ENCODE measurements around the gene DNAJC18.
A peak's percentile ranks its signal among the peaks of the same experiment; 100 is the strongest.

DNAJC18 gene

GRCh38 chr5:139461176-139461575 lies 21.9 kb upstream of the DNAJC18 start:
- no peak overlapping the region for H3K4me3 ChIP-seq (ENCODE audit: low read depth, low read length)
- no peaks in the 10 kb centered on the region for H3K36me3 ChIP-seq (ENCODE audit: insufficient read depth, low read length)
- no peak overlapping the region for H3K27ac ChIP-seq (ENCODE audit: low read depth, low read length)
- H3K4me1 ChIP-seq (ENCODE audit: control insufficient read depth, insufficient read depth, low read length, unreplicated experiment), result peaks cover 27% of the 10 kb centered on the region
- H3K79me2 ChIP-seq (ENCODE audit: control insufficient read depth, insufficient read depth, low read length, unreplicated experiment), result no peaks in the 10 kb centered on the region
- no peak overlapping the region for H2AFZ ChIP-seq (ENCODE audit: low read length, unreplicated experiment)
- H3K27me3 ChIP-seq (ENCODE audit: insufficient read depth, low read length), result no peaks in the 10 kb centered on the region

DNA sequence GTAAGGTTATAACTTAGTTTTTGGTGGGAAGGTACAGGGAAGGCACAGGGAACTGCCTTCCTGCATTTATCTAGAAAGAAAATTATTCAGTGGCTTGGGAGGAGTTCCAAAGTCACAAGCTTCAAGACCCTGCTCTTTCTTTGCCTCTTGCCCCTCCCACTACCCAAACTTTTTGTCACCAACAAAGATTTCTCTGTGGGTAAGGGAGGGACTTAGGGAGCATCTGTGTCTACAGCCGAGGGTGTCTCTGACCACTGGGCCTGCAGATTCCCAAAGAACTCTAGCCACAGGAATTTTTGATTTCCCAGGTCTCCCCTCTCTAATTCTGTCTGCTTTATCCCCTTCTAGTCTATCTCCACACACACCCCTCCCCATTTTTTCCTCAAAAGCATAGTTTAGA lies 21.1 kb upstream of the DNAJC18 start:
- Histone ChIP-seq H3K4me1 (ENCODE audit: control insufficient read depth, insufficient read depth, low read length, unreplicated experiment) (peaks cover 27% of the 10 kb centered on the region), H3K27me3 (ENCODE audit: insufficient read depth, low read length) (no peaks in the 10 kb centered on the region), H3K79me2 (ENCODE audit: control insufficient read depth, insufficient read depth, low read length, unreplicated experiment) (no peaks in the 10 kb centered on the region), H3K4me3 (ENCODE audit: low read depth, low read length) (no peak overlapping the region), H3K36me3 (ENCODE audit: insufficient read depth, low read length) (no peaks in the 10 kb centered on the region), H2AFZ (ENCODE audit: low read length, unreplicated experiment) (no peak overlapping the region), H3K27ac (ENCODE audit: low read depth, low read length) (no peak overlapping the region)

- Histone ChIP-seq H3K4me1 (ENCODE audit: control insufficient read depth, insufficient read depth, low read length, unreplicated experiment) (peaks cover 27% of the 10 kb centered on the region), H3K79me2 (ENCODE audit: control insufficient read depth, insufficient read depth, low read length, unreplicated experiment) (no peaks in the 10 kb centered on the region), H3K4me3 (ENCODE audit: low read depth, low read length) (no peak overlapping the region), H3K36me3 (ENCODE audit: insufficient read depth, low read length) (no peaks in the 10 kb centered on the region), H3K27ac (ENCODE audit: low read depth, low read length) (no peak overlapping the region), H3K27me3 (ENCODE audit: insufficient read depth, low read length) (no peaks in the 10 kb centered on the region), H2AFZ (ENCODE audit: low read length, unreplicated experiment) (peak overlapping the region; percentile 57)
Measured at GRCh38 chr5:139459451-139459934, 20.2 kb upstream of the DNAJC18 start.

DNA sequence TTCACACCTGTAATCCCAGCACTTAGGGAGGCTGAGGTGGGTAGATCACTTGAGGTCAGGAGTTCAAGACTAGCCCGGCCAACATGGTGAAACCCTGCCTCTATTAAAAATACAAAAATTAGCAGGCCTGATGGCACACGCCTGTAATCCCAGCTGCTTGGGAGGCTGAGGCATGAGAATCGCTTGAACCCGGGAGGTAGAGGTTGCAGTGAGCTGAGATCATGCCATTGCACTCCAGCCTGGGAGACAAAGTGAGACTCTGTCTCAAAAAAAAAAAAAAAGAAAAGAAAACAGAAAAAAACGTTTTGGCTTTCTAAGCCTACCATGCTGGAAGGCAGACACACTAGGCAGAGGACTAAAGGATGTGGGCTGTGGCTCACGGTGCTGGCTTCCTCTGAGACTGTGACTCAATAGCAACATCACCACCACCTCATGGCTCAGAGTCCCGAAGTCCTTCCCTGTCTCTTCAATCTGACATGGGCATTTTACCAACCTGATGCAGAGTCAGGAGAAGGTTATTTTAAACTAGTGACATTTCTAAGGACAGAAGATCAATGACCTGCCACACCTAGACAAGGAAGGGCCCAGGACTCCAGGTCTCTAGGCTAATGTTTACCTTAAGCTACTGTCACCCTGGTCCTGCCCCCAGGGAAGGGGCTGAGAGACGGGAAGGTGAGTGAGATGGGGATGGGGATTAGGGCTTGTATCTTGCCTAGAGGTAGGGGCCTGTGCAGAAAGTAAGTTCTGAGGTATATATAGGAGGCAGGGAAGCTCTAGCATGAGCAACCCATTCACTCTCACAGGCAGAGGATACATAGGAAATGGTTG lies 19.5 kb upstream of the DNAJC18 start:
- peak overlapping the region; percentile 38 for H3K27ac ChIP-seq (ENCODE audit: low read depth, low read length)
- H3K36me3 ChIP-seq (ENCODE audit: insufficient read depth, low read length), result no peaks in the 10 kb centered on the region
- no peaks in the 10 kb centered on the region for H3K79me2 ChIP-seq (ENCODE audit: control insufficient read depth, insufficient read depth, low read length, unreplicated experiment)
- peaks cover 27% of the 10 kb centered on the region for H3K4me1 ChIP-seq (ENCODE audit: control insufficient read depth, insufficient read depth, low read length, unreplicated experiment)
- H3K4me3 ChIP-seq (ENCODE audit: low read depth, low read length), result no peak overlapping the region
- H2AFZ ChIP-seq (ENCODE audit: low read length, unreplicated experiment), result peak overlapping the region; percentile 57
- H3K27me3 ChIP-seq (ENCODE audit: insufficient read depth, low read length), result no peaks in the 10 kb centered on the region

DNA sequence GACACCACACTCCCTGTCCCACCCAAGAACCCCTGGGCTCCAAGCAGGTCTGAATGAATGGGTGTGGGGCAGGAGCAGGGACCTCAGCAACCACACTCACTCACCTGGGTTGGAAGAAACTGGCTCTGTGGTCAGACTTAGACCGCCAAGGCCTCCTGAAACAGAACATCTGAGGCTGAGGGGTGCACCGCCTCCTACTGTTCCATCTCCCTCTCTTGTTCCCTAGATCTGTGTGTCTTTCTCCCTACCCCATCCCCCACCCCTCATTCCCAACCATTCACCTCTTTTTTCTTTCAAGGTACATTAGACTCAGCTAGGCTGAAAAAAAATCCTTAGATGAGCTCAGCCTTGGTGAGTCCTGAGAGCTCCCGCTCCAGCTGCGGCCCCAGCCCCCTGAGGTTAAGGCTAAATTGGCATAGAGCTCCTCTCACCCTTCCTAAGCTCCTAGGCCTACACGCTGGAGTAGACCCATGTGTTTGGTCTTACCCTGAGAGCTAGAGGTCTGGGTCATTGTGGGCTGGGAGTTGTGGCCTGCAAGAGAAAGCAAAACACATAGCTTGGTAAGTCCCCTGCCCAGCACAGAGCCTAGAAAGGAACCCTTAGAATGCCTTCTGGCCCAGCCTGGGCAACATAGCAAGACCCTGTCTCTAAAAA lies 18.5 kb upstream of the DNAJC18 start:
- H2AFZ ChIP-seq (ENCODE audit: low read length, unreplicated experiment), result no peak overlapping the region
- no peaks in the 10 kb centered on the region for H3K27me3 ChIP-seq (ENCODE audit: insufficient read depth, low read length)
- H3K79me2 ChIP-seq (ENCODE audit: control insufficient read depth, insufficient read depth, low read length, unreplicated experiment), result no peaks in the 10 kb centered on the region
- no peaks in the 10 kb centered on the region for H3K36me3 ChIP-seq (ENCODE audit: insufficient read depth, low read length)
- peaks cover 27% of the 10 kb centered on the region for H3K4me1 ChIP-seq (ENCODE audit: control insufficient read depth, insufficient read depth, low read length, unreplicated experiment)
- H3K4me3 ChIP-seq (ENCODE audit: low read depth, low read length), result no peak overlapping the region
- no peak overlapping the region for H3K27ac ChIP-seq (ENCODE audit: low read depth, low read length)

- Histone ChIP-seq H3K27me3 (ENCODE audit: insufficient read depth, low read length) (no peaks in the 10 kb centered on the region), H3K27ac (ENCODE audit: low read depth, low read length) (no peak overlapping the region)
Measured at GRCh38 chr5:139457241-139457640, 17.9 kb upstream of the DNAJC18 start.

DNA sequence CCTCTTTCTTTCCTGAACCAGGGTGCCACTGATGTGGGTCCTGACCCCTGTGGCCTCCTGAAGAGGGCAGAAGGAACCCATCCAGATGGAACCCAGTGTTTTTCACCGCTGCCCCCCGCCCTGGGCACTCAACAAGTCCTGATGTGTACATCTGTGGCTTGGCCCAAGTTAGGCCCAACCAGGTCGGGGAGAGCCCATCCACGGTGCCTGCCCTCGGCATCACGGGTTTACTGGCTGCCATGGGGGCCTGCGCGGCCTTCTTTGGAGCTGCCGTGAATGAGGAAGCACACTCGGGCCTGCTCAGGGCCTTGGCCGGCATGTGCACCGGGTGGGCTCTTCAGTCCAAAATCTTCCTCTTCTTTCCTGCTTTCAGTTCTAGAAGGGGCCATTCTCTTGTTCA lies 17.5 kb upstream of the DNAJC18 start:
- Histone ChIP-seq H3K27me3 (ENCODE audit: insufficient read depth, low read length) (no peaks in the 10 kb centered on the region), H3K36me3 (ENCODE audit: insufficient read depth, low read length) (no peaks in the 10 kb centered on the region), H3K4me3 (ENCODE audit: low read depth, low read length) (no peak overlapping the region), H2AFZ (ENCODE audit: low read length, unreplicated experiment) (no peak overlapping the region), H3K79me2 (ENCODE audit: control insufficient read depth, insufficient read depth, low read length, unreplicated experiment) (no peaks in the 10 kb centered on the region), H3K27ac (ENCODE audit: low read depth, low read length) (no peak overlapping the region), H3K4me1 (ENCODE audit: control insufficient read depth, insufficient read depth, low read length, unreplicated experiment) (peaks cover 21% of the 10 kb centered on the region)

More at GRCh38 chr5:139457241-139457640, 17.9 kb upstream of the DNAJC18 start:
- Histone ChIP-seq H3K4me3 (ENCODE audit: low read depth, low read length) (no peak overlapping the region), H3K4me1 (ENCODE audit: control insufficient read depth, insufficient read depth, low read length, unreplicated experiment) (peaks cover 26% of the 10 kb centered on the region), H2AFZ (ENCODE audit: low read length, unreplicated experiment) (no peak overlapping the region), H3K79me2 (ENCODE audit: control insufficient read depth, insufficient read depth, low read length, unreplicated experiment) (no peaks in the 10 kb centered on the region), H3K36me3 (ENCODE audit: insufficient read depth, low read length) (no peaks in the 10 kb centered on the region)

GRCh38 chr5:139454568-139455290 lies 15.4 kb upstream of the DNAJC18 start:
- no peak overlapping the region for H2AFZ ChIP-seq (ENCODE audit: low read length, unreplicated experiment)
- no peaks in the 10 kb centered on the region for H3K79me2 ChIP-seq (ENCODE audit: control insufficient read depth, insufficient read depth, low read length, unreplicated experiment)
- peaks cover 11% of the 10 kb centered on the region for H3K4me1 ChIP-seq (ENCODE audit: control insufficient read depth, insufficient read depth, low read length, unreplicated experiment)
- no peak overlapping the region for H3K4me3 ChIP-seq (ENCODE audit: low read depth, low read length)
- no peak overlapping the region for H3K27ac ChIP-seq (ENCODE audit: low read depth, low read length)
- no peaks in the 10 kb centered on the region for H3K27me3 ChIP-seq (ENCODE audit: insufficient read depth, low read length)
- H3K36me3 ChIP-seq (ENCODE audit: insufficient read depth, low read length), result no peaks in the 10 kb centered on the region

GRCh38 chr5:139453683-139454567 lies 14.6 kb upstream of the DNAJC18 start:
- no peak overlapping the region for H3K4me3 ChIP-seq (ENCODE audit: low read depth, low read length)
- peaks cover 3% of the 10 kb centered on the region for H3K4me1 ChIP-seq (ENCODE audit: control insufficient read depth, insufficient read depth, low read length, unreplicated experiment)
- no peaks in the 10 kb centered on the region for H3K36me3 ChIP-seq (ENCODE audit: insufficient read depth, low read length)
- H3K79me2 ChIP-seq (ENCODE audit: control insufficient read depth, insufficient read depth, low read length, unreplicated experiment), result no peaks in the 10 kb centered on the region
- H3K27ac ChIP-seq (ENCODE audit: low read depth, low read length), result no peak overlapping the region
- H2AFZ ChIP-seq (ENCODE audit: low read length, unreplicated experiment), result no peak overlapping the region
- no peaks in the 10 kb centered on the region for H3K27me3 ChIP-seq (ENCODE audit: insufficient read depth, low read length)

Data from ACC112 (cell line).